A549 (cell line): ENCODE data around the gene SLC9A4. TPM values are rescaled to one million over a fixed set of nuclear protein-coding genes. Genes with fewer than 3 reads are reported as not detected.
A peak's percentile ranks its signal among the peaks of the same experiment; 100 is the strongest.

Source experiments
- ATAC-seq, 2 experiments: fragments of 200-7000 bp in 1 of 2; fragments of >200 bp in 1 of 2; cut with Nextera tagmentation in 1 of 2; cut with Tn5 transposase in 1 of 2; 3 replicates each; pipeline versions ENCODE4 v1.8.0 to v1.9.1; 2018 to 2020; ENCODE audit warnings: mild to moderate bottlenecking in 1 of 2, moderate library complexity in 1 of 2
- CTCF ChIA-PET: fragments of 300-600 bp; sonication (Branson Sonifier 250); formaldehyde crosslinking; extraction: SDS; loops from one replicate; lab custom pipeline; 2021; ENCODE audit warnings: antibody characterized with exemption, inconsistent platforms; lab: Yijun Ruan, JAX
- POLR2A ChIA-PET: fragments of 350-600 bp; formaldehyde crosslinking; extraction: SDS; loops from one replicate; lab custom pipeline; 2021; ENCODE audit warnings: antibody characterized with exemption, inconsistent platforms; lab: Yijun Ruan, JAX
- DNase-seq, 2 experiments: peaks; one replicate each; pipeline versions ENCODE4 v3.0.0 to v3.0.0-alpha.2; 2011 to 2016; ENCODE audit warnings: low read depth in 1 of 2, low spot score in 1 of 2
- FAIRE-seq: peaks from 2 replicates; lab custom pipeline; 2011; peaks lifted over from hg19 to GRCh38; lab: Jason Lieb, UNC
- H3K27ac ChIP-seq, 2 experiments: fragments of >200 bp; sonication (Bioruptor Twin); formaldehyde crosslinking; 3 replicates each; pipeline ENCODE4 v1.5.1; 2016 to 2017
- H3K4me1 ChIP-seq: fragments of >200 bp; sonication (Bioruptor Twin); formaldehyde crosslinking; 3 replicates; pipeline ENCODE4 v1.6.1; 2016
- H3K4me2 ChIP-seq: fragments of >200 bp; sonication (Bioruptor Twin); formaldehyde crosslinking; 3 replicates; pipeline ENCODE4 v1.6.1; 2016
- H3K4me3 ChIP-seq: fragments of >200 bp; sonication (Bioruptor Twin); formaldehyde crosslinking; 3 replicates; pipeline ENCODE4 v1.5.1; 2016
- H3K9me3 ChIP-seq: fragments of >200 bp; sonication (Bioruptor Twin); formaldehyde crosslinking; 3 replicates; pipeline ENCODE4 v1.6.1; 2016
- BHLHE40 ChIP-seq: IDR thresholded peaks from 2 replicates; pipeline ENCODE4 v1.6.1; 2012; ENCODE audit warnings: low read depth, low read length, inconsistent platforms
- CBX8 ChIP-seq: fragments of 200-600 bp; sonication (generic); IDR thresholded peaks from 2 replicates; pipeline ENCODE4 v1.6.1; 2016
- CEBPB ChIP-seq, 2 experiments: fragments of >200 bp in 1 of 2; sonication (Bioruptor Twin) in 1 of 2; formaldehyde crosslinking in 1 of 2; IDR thresholded peaks; 2 replicates each; pipeline ENCODE4 v1.6.1; 2012 to 2016
- CHD4 ChIP-seq: fragments of 200-600 bp; sonication (generic); IDR thresholded peaks from 2 replicates; pipeline ENCODE4 v1.6.1; 2016; ENCODE audit warnings: antibody characterized with exemption, mild to moderate bottlenecking, borderline replicate concordance
- E2F6 ChIP-seq: IDR thresholded peaks from 2 replicates; pipeline ENCODE4 v1.6.1; 2012; ENCODE audit warnings: low read depth, borderline replicate concordance
- EHF ChIP-seq: fragments of 250-450 bp; sonication (Bioruptor Pico); IDR thresholded peaks from 2 replicates; pipeline ENCODE4 v1.5.0; 2020; ENCODE audit warnings: mild to moderate bottlenecking
- FOSB ChIP-seq: fragments of 250-450 bp; sonication (Bioruptor Pico); IDR thresholded peaks from 2 replicates; pipeline ENCODE4 v1.5.0; 2020; ENCODE audit warnings: mild to moderate bottlenecking, moderate library complexity
- HDAC2 ChIP-seq: fragments of 200-600 bp; sonication (generic); IDR thresholded peaks from 2 replicates; pipeline ENCODE4 v1.6.1; 2016
- HOXA7 ChIP-seq: fragments of 250-450 bp; sonication (Bioruptor Pico); IDR thresholded peaks from 2 replicates; pipeline ENCODE4 v1.5.0; 2020; ENCODE audit warnings: mild to moderate bottlenecking, moderate library complexity
- JUN ChIP-seq, 2 experiments: fragments of >200 bp; sonication (Bioruptor Twin); formaldehyde crosslinking; IDR thresholded peaks; 2 replicates in 1 of 2; 3 replicates in 1 of 2; pipeline ENCODE4 v1.6.1; 2016 to 2017
- KDM1A ChIP-seq: fragments of 200-600 bp; sonication (generic); IDR thresholded peaks from 2 replicates; pipeline ENCODE4 v1.6.1; 2016; ENCODE audit warnings: low read depth, mild to moderate bottlenecking
- KDM5A ChIP-seq: fragments of 200-600 bp; sonication (generic); IDR thresholded peaks from 2 replicates; pipeline ENCODE4 v1.6.1; 2016; ENCODE audit warnings: antibody characterized with exemption, mild to moderate bottlenecking
- MAFK ChIP-seq: fragments of 450-650 bp; IDR thresholded peaks from 2 replicates; pipeline ENCODE4 v1.6.1; 2014; ENCODE audit not compliant: partially characterized antibody
- MAX ChIP-seq: IDR thresholded peaks from 2 replicates; pipeline ENCODE4 v1.6.1; 2012
- NPAS2 ChIP-seq: fragments of 250-450 bp; sonication (Bioruptor Pico); IDR thresholded peaks from 2 replicates; pipeline ENCODE4 v1.8.0; 2022; ENCODE audit warnings: mild to moderate bottlenecking, moderate library complexity, borderline replicate concordance
- NR3C1 ChIP-seq: fragments of >200 bp; sonication (Bioruptor Twin); formaldehyde crosslinking; IDR thresholded peaks from 3 replicates; pipeline ENCODE4 v1.6.1; 2017
- PHF8 ChIP-seq: fragments of 200-600 bp; sonication (generic); IDR thresholded peaks from 2 replicates; pipeline ENCODE4 v1.6.1; 2016; ENCODE audit warnings: low read depth, mild to moderate bottlenecking, antibody characterized with exemption, moderate library complexity, borderline replicate concordance
- POLR2AphosphoS2 ChIP-seq: conservative IDR thresholded peaks from 2 replicates; pipeline ENCODE4 v1.6.1; 2012; ENCODE audit warnings: low read length, improper control_type of control experiment, inconsistent platforms
- RAD21 ChIP-seq, 2 experiments: fragments of >200 bp in 1 of 2; sonication (Bioruptor Twin) in 1 of 2; formaldehyde crosslinking in 1 of 2; IDR thresholded peaks in 1 of 2; conservative IDR thresholded peaks in 1 of 2; 2 replicates in 1 of 2; 3 replicates in 1 of 2; pipeline ENCODE4 v1.6.1; 2012 to 2018; ENCODE audit warnings: inconsistent platforms in 1 of 2
- RARB ChIP-seq: fragments of 250-450 bp; sonication (Bioruptor Pico); IDR thresholded peaks from 2 replicates; pipeline ENCODE4 v1.8.0; 2021; ENCODE audit warnings: mild to moderate bottlenecking, moderate library complexity
- SREBF2 ChIP-seq: fragments of 450-650 bp; IDR thresholded peaks from 2 replicates; pipeline ENCODE4 v1.6.1; 2014; ENCODE audit warnings: mild to moderate bottlenecking, moderate library complexity
- TP53 ChIP-seq: fragments of 250-450 bp; sonication (Bioruptor Pico); IDR thresholded peaks from 2 replicates; pipeline ENCODE4 v1.5.0; 2021; ENCODE audit warnings: mild to moderate bottlenecking, moderate library complexity
- ZC3H11A ChIP-seq: fragments of 450-650 bp; IDR thresholded peaks from 2 replicates; pipeline ENCODE4 v1.6.1; 2014; ENCODE audit warnings: antibody characterized with exemption, mild to moderate bottlenecking
- ZFP36 ChIP-seq: fragments of 450-650 bp; IDR thresholded peaks from 2 replicates; pipeline ENCODE4 v1.6.1; 2014; ENCODE audit warnings: borderline replicate concordance; ENCODE audit not compliant: partially characterized antibody
- ZNF302 ChIP-seq: fragments of 250-450 bp; sonication (Bioruptor Pico); IDR thresholded peaks from 2 replicates; pipeline ENCODE4 v1.9.0; 2021; ENCODE audit warnings: inconsistent platforms, mild to moderate bottlenecking, moderate library complexity
- ZSCAN20 ChIP-seq: fragments of 250-450 bp; sonication (Bioruptor Pico); IDR thresholded peaks from 2 replicates; pipeline ENCODE4 v1.8.0; 2022; ENCODE audit warnings: mild to moderate bottlenecking, moderate library complexity
- WGBS: methylation state at CpG from one replicate; pipeline ENCODE4 v1.1.6; 2017; ENCODE audit errors: missing lambda C conversion rate; 5-methylcytosine and 5-hydroxymethylcytosine counted together
- polyA plus RNA-seq, 4 experiments: library from polyadenylated mRNA; depleted of rRNA in 3 of 4; stranded (reverse); fragments of >200 nt; fragmentation: RNase III in 1 of 4; extraction: RNeasy Plus Mini Kit Qiagen cat#74134 plus additional on column Dnase treatment in 1 of 4; gene quantifications; 2 replicates in 3 of 4; 3 replicates in 1 of 4; pipeline ENCODE4 v1.2.3, GENCODE V29; 2011 to 2017

The SLC9A4 gene
- polyA plus RNA-seq, 2 of the 4 experiments (the other 2 are of a cell fraction): not detected

DNA sequence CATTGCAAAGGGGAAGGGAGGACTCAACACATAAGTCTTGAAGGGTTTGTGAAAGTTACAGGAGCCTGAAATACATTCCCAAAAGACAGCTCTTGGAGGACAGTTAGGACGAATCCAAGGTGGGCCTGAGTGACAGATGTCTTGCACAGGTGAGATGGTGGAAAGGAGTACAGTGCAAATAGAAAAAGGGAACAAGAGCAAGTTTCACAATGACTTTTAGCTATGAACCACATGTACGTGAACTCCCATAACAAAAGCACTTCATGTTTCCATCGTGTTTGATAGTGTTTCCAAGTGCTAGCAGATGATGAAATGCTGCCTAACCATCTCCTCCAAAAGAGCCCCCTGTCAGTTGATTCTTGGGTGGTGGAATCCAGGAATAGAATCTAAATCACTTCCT lies 48.3 kb upstream of the SLC9A4 start:
- CTCF ChIA-PET: interaction anchor here (1.1 kb wide), 1 partner anchor 9 kb away, joined by 3 read pairs; no protein-coding TSS in a partner anchor
- H3K27ac ChIP-seq: no peak overlapping the region
- H3K9me3 ChIP-seq: no peaks in the 10 kb centered on the region
- WGBS: 2% methylated on average over 3 of the region's 3 CpGs
- no peak for DNase-seq
- no peak overlapping the region for H3K4me2 ChIP-seq
- H3K4me3 ChIP-seq: no peak overlapping the region
- TF ChIP-seq BHLHE40 (no peak), NR3C1 (no peak)
- TF ChIP-seq, all 56 proteins: peak for 0
- FAIRE-seq (no peak), ATAC-seq (no peak)
- no peaks in the 10 kb centered on the region for H3K4me1 ChIP-seq
- POLR2A ChIA-PET: no interaction called here

DNA sequence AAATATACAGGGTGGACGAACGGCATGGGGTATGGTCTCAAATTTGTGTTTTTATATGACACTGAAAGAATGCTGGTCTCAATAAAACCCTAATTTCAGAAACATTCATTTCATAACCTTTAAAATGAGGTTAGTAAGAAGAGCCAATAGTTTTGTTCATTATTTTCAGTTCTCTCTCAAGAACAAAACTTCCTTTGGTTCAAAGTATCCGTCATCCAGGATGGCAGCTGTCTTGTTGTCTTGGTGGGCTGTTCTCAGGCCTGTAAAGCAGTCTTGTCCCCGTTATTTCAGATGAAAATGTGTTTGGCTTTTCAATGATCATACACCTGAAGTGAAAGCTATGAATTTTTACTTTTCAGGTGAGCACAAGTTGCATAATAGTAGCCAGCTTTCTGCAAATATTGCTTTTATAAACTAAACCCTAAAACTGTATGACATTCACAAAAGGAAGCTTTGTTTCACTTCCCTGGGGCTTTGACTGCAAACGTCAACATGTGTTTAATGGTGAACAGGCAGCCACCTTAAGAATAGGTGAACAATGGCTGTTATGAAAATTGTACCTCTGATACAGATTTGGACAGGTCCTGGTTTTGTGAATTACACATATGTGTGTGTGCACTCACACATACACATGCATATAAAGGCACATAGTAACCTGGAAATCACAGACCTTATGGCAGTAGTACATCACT lies 47.4 kb upstream of the SLC9A4 start:
- ATAC-seq: no peak
- POLR2A ChIA-PET: no interaction called here
- no peak overlapping the region for H3K27ac ChIP-seq
- no peak for TF ChIP-seq CHD4
- no peak for TF ChIP-seq MAX
- no peak for TF ChIP-seq E2F6
- TF ChIP-seq FOSB: no peak
- TF ChIP-seq RAD21 (conservative IDR thresholded peaks at IDR 0.05 in 1 of 2, IDR thresholded peaks at IDR 0.05 in 1 of 2): no peak
- TF ChIP-seq HOXA7 (CRISPR knock-in tag): no peak
- TF ChIP-seq ZNF302 (CRISPR knock-in tag): no peak
- no peak for TF ChIP-seq TP53 (CRISPR knock-in tag)
- no peak for TF ChIP-seq CEBPB (IDR thresholded peaks at IDR 0.05)
- no peak for TF ChIP-seq ZC3H11A
- no peak for TF ChIP-seq ZFP36
- no peak for TF ChIP-seq RARB (CRISPR knock-in tag)
- TF ChIP-seq HDAC2: no peak
- TF ChIP-seq, all 56 proteins: peak for 0
- Histone ChIP-seq H3K4me2 (no peak overlapping the region), H3K4me1 (no peaks in the 10 kb centered on the region), H3K9me3 (no peaks in the 10 kb centered on the region), H3K4me3 (no peak overlapping the region)
- CTCF ChIA-PET: no interaction called here
- WGBS: 31% methylated on average over 5 of the region's 5 CpGs
- DNase-seq (no peak), FAIRE-seq (no peak)

DNA sequence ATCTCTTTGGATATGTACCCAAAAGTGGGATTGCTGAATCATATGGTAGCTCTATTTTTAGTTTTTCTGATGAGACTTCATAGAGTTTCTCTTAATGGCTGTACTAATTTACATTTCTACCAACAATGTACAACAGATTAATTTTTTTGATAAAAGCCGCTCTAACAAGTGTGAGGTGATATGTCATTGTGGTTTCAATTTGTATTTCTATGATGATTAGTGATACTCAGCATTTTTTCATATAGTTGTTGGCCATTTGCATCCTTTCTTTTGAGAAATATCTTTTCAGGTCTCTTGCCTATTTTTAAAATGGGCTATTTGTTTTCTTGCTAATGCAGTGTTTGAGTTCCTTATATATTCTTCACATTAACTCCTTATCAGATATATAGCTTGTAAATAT lies 45.8 kb upstream of the SLC9A4 start:
- CTCF ChIA-PET: interaction anchor here (0.6 kb wide), 1 partner anchor 33 kb away, joined by 3 read pairs; no protein-coding TSS in a partner anchor
- no peak for FAIRE-seq
- DNase-seq: no peak
- H3K4me2 ChIP-seq: no peak overlapping the region
- H3K27ac ChIP-seq: no peak overlapping the region
- no peak for ATAC-seq
- POLR2A ChIA-PET: no interaction called here
- no peak overlapping the region for H3K4me3 ChIP-seq
- 23% methylated on average over 1 of the region's 1 CpG for WGBS
- no peaks in the 10 kb centered on the region for H3K9me3 ChIP-seq
- TF ChIP-seq CHD4 (no peak), MAFK (peak; percentile 63), NPAS2 (CRISPR knock-in tag) (no peak), POLR2AphosphoS2 (no peak), HDAC2 (no peak), PHF8 (no peak)
- TF ChIP-seq, all 56 proteins: peak for 1
- no peaks in the 10 kb centered on the region for H3K4me1 ChIP-seq

DNA sequence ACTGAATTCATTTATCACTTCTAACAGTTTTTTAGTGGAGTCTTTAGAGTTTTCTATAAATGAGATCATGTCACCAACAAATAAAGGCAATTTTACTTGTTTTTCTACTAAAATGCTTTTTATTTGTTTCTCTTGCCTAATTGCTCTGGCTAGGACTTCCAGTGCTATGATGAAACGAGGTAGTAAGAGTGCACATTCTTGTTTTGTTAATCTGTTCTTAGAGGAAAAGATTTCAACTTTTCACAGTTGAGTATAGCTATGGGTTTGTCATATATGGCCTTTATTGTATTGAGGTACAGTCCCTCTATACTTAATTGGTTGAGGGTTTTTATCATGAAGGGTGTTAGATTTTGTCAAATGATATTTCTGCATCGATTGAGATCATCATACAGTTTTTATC lies 44.5 kb upstream of the SLC9A4 start:
- no peak for FAIRE-seq
- POLR2A ChIA-PET: no interaction called here
- Histone ChIP-seq H3K27ac (no peak overlapping the region), H3K4me3 (no peak overlapping the region), H3K9me3 (no peaks in the 10 kb centered on the region), H3K4me1 (no peaks in the 10 kb centered on the region), H3K4me2 (no peak overlapping the region)
- CTCF ChIA-PET: no interaction called here
- no peak for ATAC-seq
- 6% methylated on average over 2 of the region's 2 CpGs for WGBS
- TF ChIP-seq EHF (CRISPR knock-in tag) (no peak), NPAS2 (CRISPR knock-in tag) (no peak), JUN (IDR thresholded peaks at IDR 0.05) (no peak), KDM5A (no peak), ZSCAN20 (CRISPR knock-in tag) (no peak), KDM1A (no peak), SREBF2 (no peak), ZNF302 (CRISPR knock-in tag) (no peak), TP53 (CRISPR knock-in tag) (no peak), CBX8 (no peak)
- no peak for DNase-seq
